Neural progenitor cell (in vitro differentiated cells): Measurements from ENCODE around the gene EYS.

Experiments used
- CTCF ChIP-seq: fragments of 200-600 bp; sonication (generic); IDR thresholded peaks from 2 replicates; pipeline ENCODE4 v1.5.1; 2017; ENCODE audit warnings: antibody characterized with exemption, mild to moderate bottlenecking
- EZH2 ChIP-seq: fragments of 200-600 bp; sonication (generic); IDR thresholded peaks from 2 replicates; pipeline ENCODE4 v1.6.1; 2017; ENCODE audit warnings: antibody characterized with exemption, mild to moderate bottlenecking, moderate library complexity

- no peak for TF ChIP-seq CTCF
- TF ChIP-seq EZH2 = no peak
Observed at GRCh38 chr6:64074981-64075380, 1632.0 kb downstream of the EYS start.
